ENCODE measurements around the gene LEKR1.
"Not testable (repeated sequence)": the region's sequence is repeated elsewhere in the genome, so short reads cannot be mapped to it uniquely, and the experiment has no call there.

Gene LEKR1

DNA sequence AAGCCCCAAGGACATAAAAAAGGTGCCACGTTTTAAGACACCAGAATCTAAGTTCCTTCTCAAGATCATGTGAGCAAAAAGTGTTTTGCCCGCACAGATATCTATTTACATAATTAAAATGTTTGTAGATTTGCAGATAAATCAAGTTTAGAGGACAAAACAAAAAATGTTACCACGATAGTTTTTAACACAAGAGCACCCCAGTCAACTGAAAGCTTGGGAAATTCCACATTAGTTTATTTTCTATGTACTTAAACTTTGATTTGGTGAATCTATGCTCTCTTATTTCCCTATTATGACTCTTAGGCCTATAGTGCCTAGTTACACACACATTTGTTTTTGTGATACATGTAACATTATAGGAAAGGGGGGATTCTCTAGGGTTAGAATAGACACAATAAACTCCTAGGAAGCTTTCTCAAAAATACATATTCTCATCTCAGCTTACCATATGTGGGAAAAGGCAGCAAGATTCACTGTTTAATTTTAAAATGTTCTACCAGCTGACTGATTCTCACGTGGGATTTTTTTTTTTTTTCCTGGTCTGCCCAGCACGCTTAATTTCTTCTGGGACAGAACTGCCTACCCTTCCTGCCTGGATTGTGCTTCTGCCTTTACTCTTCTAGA lies 8.4 kb upstream of the LEKR1 start:
- no peak overlapping the region for H3K27ac ChIP-seq (ENCODE audit: low read depth, low read length)
- H3K9ac ChIP-seq (ENCODE audit: low read length in 5 of 5): peak overlapping the region in 4 of 5 donors; percentile 42 to 85 (median 78)
- no peaks in the 10 kb centered on the region for H3K27me3 ChIP-seq (ENCODE audit: control insufficient read depth in 5 of 5, insufficient read depth in 4 of 5, low read length in 5 of 5)
- H3K4me1 ChIP-seq (ENCODE audit: control insufficient read depth in 5 of 5, insufficient read depth in 5 of 5, low read length in 5 of 5): peaks cover 0 to 24% (median 18%) of the 10 kb centered on the region in 5 donors
- no peaks in the 10 kb centered on the region for H3K9me3 ChIP-seq (ENCODE audit: control insufficient read depth in 5 of 5, low read length in 5 of 5)
- peak overlapping the region; percentile 60 to 91 (median 85) for H3K4me3 ChIP-seq (ENCODE audit: low read depth in 1 of 5, low read length in 5 of 5)
- H3K36me3 ChIP-seq (ENCODE audit: control insufficient read depth in 5 of 5, insufficient read depth in 5 of 5, low read length in 5 of 5): no peaks in the 10 kb centered on the region

DNA sequence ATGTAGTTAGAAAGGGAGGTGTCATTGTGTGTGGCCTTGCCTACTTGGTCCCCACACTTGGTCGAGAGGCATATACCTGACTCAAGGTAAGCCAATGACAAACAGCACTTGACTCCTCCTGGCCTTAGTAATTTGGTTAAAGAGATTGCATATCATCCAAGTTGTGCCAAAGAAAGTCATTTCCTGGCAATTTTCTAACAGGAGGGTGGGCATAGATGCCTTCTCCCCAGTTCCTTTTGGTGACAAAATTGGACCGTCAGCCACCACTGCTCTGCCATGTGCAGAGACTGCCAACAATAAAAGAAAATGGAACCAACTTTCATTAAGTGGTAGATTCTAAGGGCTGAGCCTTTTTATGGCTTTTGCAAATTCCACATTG lies 7.9 kb upstream of the LEKR1 start:
- no peaks in the 10 kb centered on the region for H3K9me3 ChIP-seq (ENCODE audit: control insufficient read depth in 5 of 5, low read length in 5 of 5)
- peaks cover 0 to 24% (median 18%) of the 10 kb centered on the region in 5 donors for H3K4me1 ChIP-seq (ENCODE audit: control insufficient read depth in 5 of 5, insufficient read depth in 5 of 5, low read length in 5 of 5)
- H3K9ac ChIP-seq (ENCODE audit: low read length in 5 of 5): no peak overlapping the region
- H3K27me3 ChIP-seq (ENCODE audit: control insufficient read depth in 5 of 5, insufficient read depth in 4 of 5, low read length in 5 of 5): no peaks in the 10 kb centered on the region
- H3K36me3 ChIP-seq (ENCODE audit: control insufficient read depth in 5 of 5, insufficient read depth in 5 of 5, low read length in 5 of 5): no peaks in the 10 kb centered on the region
- no peak overlapping the region for H3K4me3 ChIP-seq (ENCODE audit: low read depth in 1 of 5, low read length in 5 of 5)
- H3K27ac ChIP-seq (ENCODE audit: low read depth, low read length): no peak overlapping the region

DNA sequence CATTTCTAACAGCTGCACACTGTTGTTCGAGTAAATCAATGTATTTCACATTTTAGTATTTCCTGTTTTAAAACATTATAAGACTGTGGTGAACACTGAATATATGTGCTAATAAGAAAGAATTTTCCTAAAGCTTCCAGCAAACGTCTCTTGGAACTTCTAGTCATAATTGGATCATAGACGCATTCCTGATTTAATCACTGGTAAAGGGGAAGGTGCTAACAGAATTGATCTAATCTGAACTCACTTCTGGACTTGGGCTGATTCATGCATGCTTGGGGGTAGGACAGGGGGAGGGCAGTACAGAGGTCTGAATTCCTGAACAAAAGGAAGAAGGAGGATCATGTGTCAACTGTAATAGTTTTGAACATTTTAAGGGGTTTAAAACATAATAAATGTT lies 7.3 kb upstream of the LEKR1 start:
- H3K36me3 ChIP-seq (ENCODE audit: control insufficient read depth in 5 of 5, insufficient read depth in 5 of 5, low read length in 5 of 5): no peaks in the 10 kb centered on the region
- H3K4me1 ChIP-seq (ENCODE audit: control insufficient read depth in 5 of 5, insufficient read depth in 5 of 5, low read length in 5 of 5): peaks cover 0 to 24% (median 18%) of the 10 kb centered on the region in 5 donors
- no peak overlapping the region for H3K9ac ChIP-seq (ENCODE audit: low read length in 5 of 5)
- no peak overlapping the region for H3K4me3 ChIP-seq (ENCODE audit: low read depth in 1 of 5, low read length in 5 of 5)
- H3K27me3 ChIP-seq (ENCODE audit: control insufficient read depth in 5 of 5, insufficient read depth in 4 of 5, low read length in 5 of 5): no peaks in the 10 kb centered on the region
- H3K9me3 ChIP-seq (ENCODE audit: control insufficient read depth in 5 of 5, low read length in 5 of 5): no peaks in the 10 kb centered on the region
- no peak overlapping the region for H3K27ac ChIP-seq (ENCODE audit: low read depth, low read length)

- Histone ChIP-seq H3K36me3 (ENCODE audit: control insufficient read depth in 5 of 5, insufficient read depth in 5 of 5, low read length in 5 of 5) (no peaks in the 10 kb centered on the region), H3K4me1 (ENCODE audit: control insufficient read depth in 5 of 5, insufficient read depth in 5 of 5, low read length in 5 of 5) (peaks cover 0 to 24% (median 18%) of the 10 kb centered on the region in 5 donors), H3K9me3 (ENCODE audit: control insufficient read depth in 5 of 5, low read length in 5 of 5) (no peaks in the 10 kb centered on the region), H3K27ac (ENCODE audit: low read depth, low read length) (no peak overlapping the region), H3K9ac (ENCODE audit: low read length in 5 of 5) (no peak overlapping the region), H3K4me3 (ENCODE audit: low read depth in 1 of 5, low read length in 5 of 5) (no peak overlapping the region), H3K27me3 (ENCODE audit: control insufficient read depth in 5 of 5, insufficient read depth in 4 of 5, low read length in 5 of 5) (no peaks in the 10 kb centered on the region)
Observed at GRCh38 chr3:156819842-156820691, 6.1 kb upstream of the LEKR1 start.

GRCh38 chr3:156820692-156821080 lies 5.5 kb upstream of the LEKR1 start:
- no peak overlapping the region for H3K27ac ChIP-seq (ENCODE audit: low read depth, low read length)
- H3K9ac ChIP-seq (ENCODE audit: low read length in 5 of 5): no peak overlapping the region
- no peaks in the 10 kb centered on the region for H3K27me3 ChIP-seq (ENCODE audit: control insufficient read depth in 5 of 5, insufficient read depth in 4 of 5, low read length in 5 of 5)
- peaks cover 0 to 25% (median 21%) of the 10 kb centered on the region in 5 donors for H3K4me1 ChIP-seq (ENCODE audit: control insufficient read depth in 5 of 5, insufficient read depth in 5 of 5, low read length in 5 of 5)
- H3K9me3 ChIP-seq (ENCODE audit: control insufficient read depth in 5 of 5, low read length in 5 of 5): no peaks in the 10 kb centered on the region
- H3K4me3 ChIP-seq (ENCODE audit: low read depth in 1 of 5, low read length in 5 of 5): no peak overlapping the region
- H3K36me3 ChIP-seq (ENCODE audit: control insufficient read depth in 5 of 5, insufficient read depth in 5 of 5, low read length in 5 of 5): no peaks in the 10 kb centered on the region

- H3K36me3 ChIP-seq (ENCODE audit: control insufficient read depth in 5 of 5, insufficient read depth in 5 of 5, low read length in 5 of 5); H3K4me3 ChIP-seq (ENCODE audit: low read depth in 1 of 5, low read length in 5 of 5): not testable (repeated sequence)
Observed at GRCh38 chr3:156822626-156823260, 3.4 kb upstream of the LEKR1 start.

DNA sequence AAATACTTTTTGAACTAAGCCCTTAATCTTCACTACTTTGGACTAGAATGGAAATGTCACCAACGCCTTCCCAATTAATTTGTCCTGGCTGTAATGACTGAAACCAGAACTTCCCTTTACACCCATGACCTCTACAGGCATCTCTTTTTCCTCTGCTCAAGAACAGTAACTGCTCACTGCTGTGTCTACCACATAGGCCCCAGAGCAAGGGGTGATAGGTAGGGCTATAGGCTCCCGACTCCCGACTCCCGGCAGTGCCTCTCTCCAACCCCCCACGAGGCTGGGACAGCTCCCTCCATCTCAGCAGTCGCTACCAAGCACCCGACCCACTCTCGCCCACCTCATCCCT lies 384 bp upstream of the LEKR1 start:
- H3K9ac ChIP-seq (ENCODE audit: low read length in 5 of 5): peak overlapping the region; percentile 80 to 89 (median 87)
- no peaks in the 10 kb centered on the region for H3K9me3 ChIP-seq (ENCODE audit: control insufficient read depth in 5 of 5, low read length in 5 of 5)
- H3K4me3 ChIP-seq (ENCODE audit: low read depth in 1 of 5, low read length in 5 of 5): peak overlapping the region; percentile 85 to 89 (median 89)
- peak overlapping the region; percentile 93 for H3K27ac ChIP-seq (ENCODE audit: low read depth, low read length)
- no peaks in the 10 kb centered on the region for H3K27me3 ChIP-seq (ENCODE audit: control insufficient read depth in 5 of 5, insufficient read depth in 4 of 5, low read length in 5 of 5)
- H3K4me1 ChIP-seq (ENCODE audit: control insufficient read depth in 5 of 5, insufficient read depth in 5 of 5, low read length in 5 of 5): peaks cover 4 to 18% (median 15%) of the 10 kb centered on the region in 5 donors
- no peaks in the 10 kb centered on the region for H3K36me3 ChIP-seq (ENCODE audit: control insufficient read depth in 5 of 5, insufficient read depth in 5 of 5, low read length in 5 of 5)

More at GRCh38 chr3:156822626-156823260, 3.4 kb upstream of the LEKR1 start:
- H3K27ac ChIP-seq (ENCODE audit: low read depth, low read length); H3K9ac ChIP-seq (ENCODE audit: low read length in 5 of 5); H3K27me3 ChIP-seq (ENCODE audit: control insufficient read depth in 5 of 5, insufficient read depth in 4 of 5, low read length in 5 of 5); H3K9me3 ChIP-seq (ENCODE audit: control insufficient read depth in 5 of 5, low read length in 5 of 5): not testable (repeated sequence)
- peaks cover 4 to 20% (median 17%) of the 10 kb centered on the region in 5 donors for H3K4me1 ChIP-seq (ENCODE audit: control insufficient read depth in 5 of 5, insufficient read depth in 5 of 5, low read length in 5 of 5)

- no peaks in the 10 kb centered on the region for H3K27me3 ChIP-seq (ENCODE audit: control insufficient read depth in 5 of 5, insufficient read depth in 4 of 5, low read length in 5 of 5)
- H3K36me3 ChIP-seq (ENCODE audit: control insufficient read depth in 5 of 5, insufficient read depth in 5 of 5, low read length in 5 of 5): no peaks in the 10 kb centered on the region
- peak overlapping the region; percentile 93 for H3K27ac ChIP-seq (ENCODE audit: low read depth, low read length)
- peak overlapping the region; percentile 88 to 89 (median 89) for H3K4me3 ChIP-seq (ENCODE audit: low read depth in 1 of 5, low read length in 5 of 5)
- H3K9me3 ChIP-seq (ENCODE audit: control insufficient read depth in 5 of 5, low read length in 5 of 5): no peaks in the 10 kb centered on the region
- H3K9ac ChIP-seq (ENCODE audit: low read length in 5 of 5): peak overlapping the region; percentile 80 to 89 (median 87)
- peaks cover 4 to 18% (median 15%) of the 10 kb centered on the region in 5 donors for H3K4me1 ChIP-seq (ENCODE audit: control insufficient read depth in 5 of 5, insufficient read depth in 5 of 5, low read length in 5 of 5)
Observed at GRCh38 chr3:156826896-156827882, 1.0 kb downstream of the LEKR1 start.

- Histone ChIP-seq H3K9me3 (ENCODE audit: control insufficient read depth in 5 of 5, low read length in 5 of 5) (no peaks in the 10 kb centered on the region), H3K36me3 (ENCODE audit: control insufficient read depth in 5 of 5, insufficient read depth in 5 of 5, low read length in 5 of 5) (no peaks in the 10 kb centered on the region), H3K27me3 (ENCODE audit: control insufficient read depth in 5 of 5, insufficient read depth in 4 of 5, low read length in 5 of 5) (no peaks in the 10 kb centered on the region), H3K9ac (ENCODE audit: low read length in 5 of 5) (no peak overlapping the region), H3K4me3 (ENCODE audit: low read depth in 1 of 5, low read length in 5 of 5) (no peak overlapping the region), H3K4me1 (ENCODE audit: control insufficient read depth in 5 of 5, insufficient read depth in 5 of 5, low read length in 5 of 5) (peaks cover 4 to 11% (median 10%) of the 10 kb centered on the region in 5 donors), H3K27ac (ENCODE audit: low read depth, low read length) (no peak overlapping the region)
Observed at GRCh38 chr3:156831006-156831405, 4.9 kb downstream of the LEKR1 start.
